ENCODE results near the gene KIAA1755. TPM values are rescaled to one million over a fixed set of nuclear protein-coding genes. Genes with fewer than 3 reads are reported as not detected.

Gene KIAA1755
- polyA plus RNA-seq, 1 donor from 2014 or later: not detected

DNA sequence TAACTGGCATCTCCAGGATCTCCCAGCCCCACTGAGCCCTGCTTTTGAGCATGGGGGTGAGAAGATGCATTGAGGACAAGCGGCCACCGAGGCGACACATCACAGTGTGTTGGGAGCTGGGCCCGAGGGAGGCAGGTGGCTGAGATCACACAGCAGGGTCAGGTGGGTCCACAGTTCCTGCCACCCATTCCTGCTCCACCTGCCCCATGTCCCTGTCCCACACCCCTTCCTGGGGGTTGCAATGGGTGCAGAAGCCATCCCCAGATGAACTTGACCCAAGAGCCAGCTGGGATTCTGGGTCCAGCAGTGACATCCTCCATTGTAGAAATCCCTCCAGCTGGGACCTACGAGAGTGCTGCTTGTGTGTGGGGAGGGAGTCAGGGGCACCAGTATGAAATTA lies 96.5 kb downstream of the KIAA1755 start:
- no peak overlapping the region for H3K4me3 ChIP-seq (ENCODE audit: low read length)
- H3K27ac ChIP-seq (ENCODE audit: low read length): no peak overlapping the region
- H3K9me3 ChIP-seq (ENCODE audit: low read length): no peaks in the 10 kb centered on the region
- H3K9me2 ChIP-seq (ENCODE audit: insufficient read depth, low read length): no peaks in the 10 kb centered on the region
- no peak overlapping the region for H2AFZ ChIP-seq (ENCODE audit: low read depth, low read length)
- H4K20me1 ChIP-seq (ENCODE audit: insufficient read depth): no peaks in the 10 kb centered on the region
- no peaks in the 10 kb centered on the region for H3F3A ChIP-seq (ENCODE audit: insufficient read depth, low read length, poor library complexity, severe bottlenecking)
- H3K27me3 ChIP-seq (ENCODE audit: insufficient read depth, low read depth, low read length): peaks cover 6% of the 10 kb centered on the region
- H3K9ac ChIP-seq (ENCODE audit: low read length): no peak overlapping the region
- H3K79me2 ChIP-seq (replicated peaks; ENCODE audit: insufficient read depth, low read length): no peaks in the 10 kb centered on the region
- no peaks in the 10 kb centered on the region for H3K36me3 ChIP-seq (ENCODE audit: insufficient read depth, low read length)
- TF ChIP-seq RAD21 (conservative IDR thresholded peaks at IDR 0.05): no peak
- TF ChIP-seq, protein P1, sequence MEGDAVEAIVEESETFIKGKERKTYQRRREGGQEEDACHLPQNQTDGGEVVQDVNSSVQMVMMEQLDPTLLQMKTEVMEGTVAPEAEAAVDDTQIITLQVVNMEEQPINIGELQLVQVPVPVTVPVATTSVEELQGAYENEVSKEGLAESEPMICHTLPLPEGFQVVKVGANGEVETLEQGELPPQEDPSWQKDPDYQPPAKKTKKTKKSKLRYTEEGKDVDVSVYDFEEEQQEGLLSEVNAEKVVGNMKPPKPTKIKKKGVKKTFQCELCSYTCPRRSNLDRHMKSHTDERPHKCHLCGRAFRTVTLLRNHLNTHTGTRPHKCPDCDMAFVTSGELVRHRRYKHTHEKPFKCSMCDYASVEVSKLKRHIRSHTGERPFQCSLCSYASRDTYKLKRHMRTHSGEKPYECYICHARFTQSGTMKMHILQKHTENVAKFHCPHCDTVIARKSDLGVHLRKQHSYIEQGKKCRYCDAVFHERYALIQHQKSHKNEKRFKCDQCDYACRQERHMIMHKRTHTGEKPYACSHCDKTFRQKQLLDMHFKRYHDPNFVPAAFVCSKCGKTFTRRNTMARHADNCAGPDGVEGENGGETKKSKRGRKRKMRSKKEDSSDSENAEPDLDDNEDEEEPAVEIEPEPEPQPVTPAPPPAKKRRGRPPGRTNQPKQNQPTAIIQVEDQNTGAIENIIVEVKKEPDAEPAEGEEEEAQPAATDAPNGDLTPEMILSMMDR (IDR thresholded peaks at IDR 0.05; ENCODE audit: poor library complexity, severe bottlenecking): no peak
- TF ChIP-seq TAF1 (IDR thresholded peaks at IDR 0.05; ENCODE audit: low read depth): no peak
- TF ChIP-seq, protein P2, sequence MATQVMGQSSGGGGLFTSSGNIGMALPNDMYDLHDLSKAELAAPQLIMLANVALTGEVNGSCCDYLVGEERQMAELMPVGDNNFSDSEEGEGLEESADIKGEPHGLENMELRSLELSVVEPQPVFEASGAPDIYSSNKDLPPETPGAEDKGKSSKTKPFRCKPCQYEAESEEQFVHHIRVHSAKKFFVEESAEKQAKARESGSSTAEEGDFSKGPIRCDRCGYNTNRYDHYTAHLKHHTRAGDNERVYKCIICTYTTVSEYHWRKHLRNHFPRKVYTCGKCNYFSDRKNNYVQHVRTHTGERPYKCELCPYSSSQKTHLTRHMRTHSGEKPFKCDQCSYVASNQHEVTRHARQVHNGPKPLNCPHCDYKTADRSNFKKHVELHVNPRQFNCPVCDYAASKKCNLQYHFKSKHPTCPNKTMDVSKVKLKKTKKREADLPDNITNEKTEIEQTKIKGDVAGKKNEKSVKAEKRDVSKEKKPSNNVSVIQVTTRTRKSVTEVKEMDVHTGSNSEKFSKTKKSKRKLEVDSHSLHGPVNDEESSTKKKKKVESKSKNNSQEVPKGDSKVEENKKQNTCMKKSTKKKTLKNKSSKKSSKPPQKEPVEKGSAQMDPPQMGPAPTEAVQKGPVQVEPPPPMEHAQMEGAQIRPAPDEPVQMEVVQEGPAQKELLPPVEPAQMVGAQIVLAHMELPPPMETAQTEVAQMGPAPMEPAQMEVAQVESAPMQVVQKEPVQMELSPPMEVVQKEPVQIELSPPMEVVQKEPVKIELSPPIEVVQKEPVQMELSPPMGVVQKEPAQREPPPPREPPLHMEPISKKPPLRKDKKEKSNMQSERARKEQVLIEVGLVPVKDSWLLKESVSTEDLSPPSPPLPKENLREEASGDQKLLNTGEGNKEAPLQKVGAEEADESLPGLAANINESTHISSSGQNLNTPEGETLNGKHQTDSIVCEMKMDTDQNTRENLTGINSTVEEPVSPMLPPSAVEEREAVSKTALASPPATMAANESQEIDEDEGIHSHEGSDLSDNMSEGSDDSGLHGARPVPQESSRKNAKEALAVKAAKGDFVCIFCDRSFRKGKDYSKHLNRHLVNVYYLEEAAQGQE (IDR thresholded peaks at IDR 0.05; ENCODE audit: borderline replicate concordance): no peak
- TF ChIP-seq EP300 (conservative IDR thresholded peaks at IDR 0.05; ENCODE audit: poor library complexity, severe bottlenecking): no peak
- TF ChIP-seq POLR2AphosphoS5 (IDR thresholded peaks at IDR 0.05): no peak
- no peak for TF ChIP-seq MXI1 (conservative IDR thresholded peaks at IDR 0.05; ENCODE audit: poor library complexity, severe bottlenecking)
- no peak for TF ChIP-seq EZH2 (IDR thresholded peaks at IDR 0.05; ENCODE audit: borderline replicate concordance, insufficient read depth, low read length, poor library complexity, severe bottlenecking)
- TF ChIP-seq SMC3 (conservative IDR thresholded peaks at IDR 0.05; ENCODE audit: poor library complexity): no peak
- no peak overlapping the region for H3K4me2 ChIP-seq (ENCODE audit: low read length)

DNA sequence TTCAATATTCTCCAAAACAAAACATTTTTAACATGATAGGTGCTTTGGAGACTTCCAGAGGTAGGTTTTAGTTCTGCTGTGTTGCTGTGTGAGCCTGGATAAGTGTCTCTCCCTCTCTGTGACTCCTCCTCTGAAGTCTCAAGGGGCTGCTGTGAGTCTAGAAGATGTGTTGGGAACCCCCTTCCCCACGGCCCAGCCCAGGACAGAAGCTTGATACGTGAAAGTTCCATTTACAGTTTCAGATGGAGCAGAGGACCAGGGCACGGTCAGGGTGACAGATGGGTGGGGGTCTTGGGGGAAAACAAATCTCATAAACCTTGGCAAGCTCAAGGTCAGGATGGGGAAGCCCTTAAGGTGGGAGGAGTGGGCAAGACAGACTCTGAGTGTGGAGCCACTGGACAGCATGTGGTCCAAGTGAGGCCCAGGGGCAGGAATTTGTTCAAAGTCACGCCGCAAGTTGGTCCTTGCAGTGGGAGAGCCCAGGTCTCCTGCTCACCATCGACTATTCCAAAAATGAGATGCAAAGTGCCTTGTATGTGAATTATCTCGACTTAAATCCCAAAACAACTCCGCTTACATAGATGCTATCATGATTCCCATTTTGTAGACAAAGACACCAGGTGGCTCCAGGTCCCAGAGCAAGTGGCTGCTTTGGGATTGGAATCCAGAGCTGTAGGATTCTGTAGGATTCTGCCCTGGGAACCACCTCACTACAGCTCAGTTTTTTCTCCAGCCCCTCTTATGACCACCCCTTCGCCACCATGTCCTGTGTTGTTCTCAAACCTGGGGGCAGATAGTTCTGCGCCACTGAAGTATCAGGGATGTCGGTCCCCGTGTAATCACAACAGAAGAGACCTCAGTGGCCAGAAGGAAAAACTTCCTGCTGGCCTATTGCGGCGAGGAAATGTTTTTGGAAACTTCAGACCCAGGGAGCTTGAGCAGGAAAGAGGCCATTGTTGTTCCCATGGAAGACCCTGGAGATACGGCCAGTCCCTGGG lies 97.4 kb downstream of the KIAA1755 start:
- no peak overlapping the region for H2AFZ ChIP-seq (ENCODE audit: low read depth, low read length)
- TF ChIP-seq, protein P2 (IDR thresholded peaks at IDR 0.05; ENCODE audit: borderline replicate concordance): no peak
- no peak for TF ChIP-seq SMC3 (conservative IDR thresholded peaks at IDR 0.05; ENCODE audit: poor library complexity)
- TF ChIP-seq, protein P1 (IDR thresholded peaks at IDR 0.05; ENCODE audit: poor library complexity, severe bottlenecking): no peak
- no peak for TF ChIP-seq TAF1 (IDR thresholded peaks at IDR 0.05; ENCODE audit: low read depth)
- TF ChIP-seq MXI1 (conservative IDR thresholded peaks at IDR 0.05; ENCODE audit: poor library complexity, severe bottlenecking): no peak
- TF ChIP-seq POLR2AphosphoS5 (IDR thresholded peaks at IDR 0.05): no peak
- no peak for TF ChIP-seq RAD21 (conservative IDR thresholded peaks at IDR 0.05)
- no peak for TF ChIP-seq EZH2 (IDR thresholded peaks at IDR 0.05; ENCODE audit: borderline replicate concordance, insufficient read depth, low read length, poor library complexity, severe bottlenecking)
- TF ChIP-seq EP300 (conservative IDR thresholded peaks at IDR 0.05; ENCODE audit: poor library complexity, severe bottlenecking): no peak
- no peaks in the 10 kb centered on the region for H3K79me2 ChIP-seq (replicated peaks; ENCODE audit: insufficient read depth, low read length)
- peaks cover 6% of the 10 kb centered on the region for H3K27me3 ChIP-seq (ENCODE audit: insufficient read depth, low read depth, low read length)
- H3K9me3 ChIP-seq (ENCODE audit: low read length): no peaks in the 10 kb centered on the region
- no peaks in the 10 kb centered on the region for H3K9me2 ChIP-seq (ENCODE audit: insufficient read depth, low read length)
- H4K20me1 ChIP-seq (ENCODE audit: insufficient read depth): no peaks in the 10 kb centered on the region
- no peak overlapping the region for H3K27ac ChIP-seq (ENCODE audit: low read length)
- no peaks in the 10 kb centered on the region for H3K36me3 ChIP-seq (ENCODE audit: insufficient read depth, low read length)
- no peaks in the 10 kb centered on the region for H3F3A ChIP-seq (ENCODE audit: insufficient read depth, low read length, poor library complexity, severe bottlenecking)
- no peak overlapping the region for H3K9ac ChIP-seq (ENCODE audit: low read length)
- H3K4me2 ChIP-seq (ENCODE audit: low read length): no peak overlapping the region
- H3K4me3 ChIP-seq (ENCODE audit: low read length): no peak overlapping the region

All from neural cell (in vitro differentiated cells).